DMS53 (cell line): Measurements from ENCODE around the gene PLAAT2.
A peak's percentile ranks its signal among the peaks of the same experiment; 100 is the strongest.
"Not testable (repeated sequence)": the region's sequence is repeated elsewhere in the genome, so short reads cannot be mapped to it uniquely, and the experiment has no call there.

Experiments used
- DNase-seq: peaks from one replicate; lab custom pipeline; 2025; lab: John Stamatoyannopoulos, UW

The PLAAT2 gene

DNA sequence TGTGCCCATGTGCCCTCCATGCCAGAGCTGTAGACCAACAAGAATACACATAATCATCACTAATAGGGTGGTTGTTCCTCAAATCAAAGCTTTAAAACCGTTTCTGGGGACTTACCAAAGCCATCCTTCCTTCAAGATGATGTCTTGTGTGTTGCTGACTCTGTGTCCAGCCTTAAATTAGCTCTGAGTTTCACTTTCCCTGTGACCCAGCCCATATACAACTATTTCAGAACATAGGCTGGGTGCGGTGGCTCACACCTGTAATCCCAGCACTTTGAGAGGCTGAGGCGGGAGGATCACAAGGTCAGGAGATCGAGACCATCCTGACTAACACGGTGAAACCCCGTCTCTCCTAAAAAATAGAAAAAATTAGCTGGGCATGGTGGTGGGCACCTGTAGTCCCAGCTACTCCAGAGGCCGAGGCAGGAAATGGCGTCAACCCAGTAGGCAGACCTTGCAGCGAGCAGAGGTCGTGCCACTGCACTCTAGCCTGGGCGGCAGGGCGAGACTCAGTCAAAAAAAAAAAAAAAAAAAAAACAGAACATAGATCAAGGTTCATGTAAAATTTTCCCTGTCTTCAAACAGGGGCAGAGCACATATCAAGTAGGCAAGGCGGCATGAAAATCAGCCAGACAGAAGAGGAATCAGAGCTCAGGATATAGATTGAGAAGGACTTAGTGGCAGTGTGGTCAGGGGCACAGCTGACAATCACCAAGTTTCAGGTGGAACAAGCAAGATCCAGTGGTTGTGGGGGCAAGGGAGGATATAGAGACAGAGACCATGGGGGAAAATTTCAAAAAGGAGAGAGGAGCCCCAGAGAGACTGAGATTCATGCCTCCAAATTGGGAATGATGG is at the start of gene PLAAT2:
Gene PLAAT2, minus strand, starts transcription at position 179 of the 855 bp plus-strand sequence. Its CDS starts 55 bp downstream, at position 124.
- no peak for DNase-seq

GRCh38 chr11:63612181-63612580 is 49.0 kb upstream of the PLAAT2 start:
- DNase-seq = no peak

DNA sequence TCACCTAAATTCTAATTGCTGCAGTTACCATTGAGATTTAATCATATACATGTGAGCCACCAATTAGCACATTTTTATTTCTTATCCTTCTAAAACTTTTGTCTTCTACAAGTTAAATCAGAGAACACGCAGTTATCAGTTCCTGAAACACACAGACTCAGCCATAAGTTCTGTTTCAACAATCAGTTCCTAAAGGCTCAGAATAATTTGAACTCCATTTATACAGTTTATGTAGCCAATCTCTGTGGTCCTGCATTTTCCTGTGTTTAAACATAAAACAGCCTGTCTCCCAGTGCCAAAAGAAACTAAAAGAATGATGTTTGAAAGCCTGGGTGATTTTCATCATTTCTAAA is 48.2 kb upstream of the PLAAT2 start:
- DNase-seq = no peak

DNA sequence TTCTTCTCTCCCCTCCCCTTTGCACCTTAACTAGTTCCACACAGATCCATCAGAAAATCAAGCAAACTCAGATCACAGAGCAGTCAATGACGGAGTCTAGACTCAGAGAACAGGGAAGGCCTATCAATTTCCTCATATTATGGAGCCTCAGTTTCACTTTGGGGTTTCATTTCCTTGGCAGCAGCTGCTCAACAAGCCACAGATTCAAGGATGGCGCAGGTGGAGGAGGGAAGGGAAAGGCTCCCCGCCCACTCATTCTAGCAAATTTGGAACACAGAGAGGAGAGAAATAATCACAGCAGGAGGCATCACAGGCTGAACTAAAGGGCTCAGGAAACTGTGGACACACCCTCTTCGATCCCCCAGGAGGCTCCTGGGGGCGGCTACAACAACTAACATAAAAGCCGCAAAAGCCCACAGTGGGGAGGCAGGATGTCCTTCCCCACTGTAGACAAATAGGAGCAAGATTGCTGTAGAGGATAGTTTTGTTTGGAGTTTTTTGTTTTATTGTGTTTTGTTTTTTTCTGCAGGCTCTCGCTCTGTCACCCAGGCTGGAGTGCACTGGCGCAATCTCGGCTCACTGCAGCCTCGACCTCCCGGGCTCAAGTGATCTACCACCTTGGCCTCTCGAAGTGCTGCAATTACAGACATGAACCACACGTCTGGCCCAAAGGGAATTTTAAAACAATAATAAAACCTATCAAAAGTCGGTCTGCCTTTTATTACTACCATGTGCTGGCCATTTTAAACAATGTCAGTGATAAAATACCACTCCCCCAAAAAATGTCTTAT is 47.6 kb upstream of the PLAAT2 start:
- DNase-seq = no peak

DNA sequence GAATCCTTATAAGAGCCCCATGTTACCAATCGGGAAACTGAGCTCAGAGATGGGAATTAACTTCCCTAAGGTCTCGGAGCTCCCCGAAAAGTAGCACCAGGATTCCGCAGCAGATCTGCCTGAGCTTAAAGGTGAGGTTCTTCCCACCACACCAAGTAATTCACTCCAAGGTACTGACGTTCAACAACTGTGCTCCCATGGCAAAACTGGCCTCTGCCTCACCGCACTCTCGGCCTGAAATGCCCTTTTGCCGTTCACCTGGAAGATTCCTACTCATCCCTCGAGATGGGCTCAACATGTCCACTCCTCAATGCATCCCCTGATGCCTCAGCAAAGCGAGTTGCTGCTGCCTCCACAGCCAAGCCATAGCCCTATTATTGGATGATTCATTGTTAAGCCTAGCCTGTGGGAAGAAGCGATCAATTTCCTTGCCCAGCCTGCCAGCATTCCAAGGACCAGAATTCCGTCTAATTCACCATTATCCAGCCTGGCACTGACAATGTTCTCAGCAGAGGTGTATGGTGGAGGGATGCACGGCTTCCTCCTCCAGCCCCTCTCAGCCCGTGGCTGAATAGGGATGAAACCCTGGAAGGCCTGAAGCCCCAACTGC is 46.9 kb upstream of the PLAAT2 start:
- DNase-seq = no peak

DNA sequence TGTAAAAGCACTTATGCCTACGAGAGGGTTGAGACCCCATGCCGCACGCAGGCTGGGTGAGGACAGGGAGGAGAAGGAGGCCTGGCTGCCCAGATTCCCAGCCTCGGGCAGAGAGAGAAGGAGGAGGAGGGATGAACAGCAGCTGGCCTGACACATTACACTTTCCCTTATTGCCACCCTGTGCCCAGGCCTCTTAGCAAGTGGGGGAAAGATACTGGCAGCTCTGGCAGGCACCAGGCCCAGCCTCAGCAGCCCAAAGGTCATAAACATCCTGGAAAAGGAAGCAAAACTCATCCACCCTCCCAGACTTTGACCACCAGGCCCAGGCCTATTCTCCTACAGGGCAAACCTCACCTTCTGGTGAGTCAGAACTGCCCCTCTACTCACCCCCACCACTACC is 46.4 kb upstream of the PLAAT2 start:
- no peak for DNase-seq

DNA sequence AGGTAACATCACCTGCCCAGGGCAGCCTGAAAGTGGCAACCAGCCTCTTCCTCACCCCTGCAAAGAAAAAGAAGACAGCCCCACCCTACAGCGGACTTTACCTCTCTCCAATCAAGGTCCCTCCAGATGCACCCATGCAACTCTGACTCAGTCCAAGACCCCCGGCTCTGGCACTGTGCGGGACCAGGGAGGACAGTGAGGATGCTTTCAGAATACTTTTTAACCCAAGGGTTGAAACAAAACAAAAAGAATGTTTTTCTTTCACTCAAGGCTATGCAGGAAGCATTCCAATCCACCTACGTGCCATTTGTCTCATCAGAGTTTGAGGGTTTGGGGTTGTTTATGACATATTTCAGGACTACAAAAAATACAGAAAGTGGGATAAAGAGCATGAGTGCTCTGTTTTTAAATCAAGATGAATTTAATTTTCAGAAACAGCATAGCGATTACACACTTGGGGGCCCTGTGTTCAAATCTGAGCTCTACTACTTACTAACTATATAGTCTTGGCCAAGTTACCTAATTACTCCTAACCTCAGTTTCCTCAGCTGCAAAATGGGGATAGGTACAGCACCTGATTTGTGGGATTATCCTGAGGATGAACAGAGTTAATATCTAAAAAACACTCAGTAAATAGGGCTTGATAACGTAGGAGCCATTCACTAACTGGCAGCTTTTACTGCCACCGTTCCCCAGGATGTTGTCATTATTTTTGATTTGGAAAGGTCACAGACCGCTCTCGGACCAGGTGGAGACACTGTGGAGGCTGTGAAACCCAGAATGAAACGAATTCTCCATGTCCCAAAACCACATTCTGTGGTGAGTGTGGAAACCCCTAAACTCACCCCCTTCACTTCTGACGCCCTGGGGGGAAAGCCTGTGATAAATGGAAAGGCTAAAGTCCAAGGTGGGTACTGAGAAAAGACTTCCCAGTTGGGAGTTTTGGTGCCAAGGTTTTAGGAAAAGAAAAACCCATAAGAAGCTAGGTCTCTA is 45.5 kb upstream of the PLAAT2 start:
- no peak for DNase-seq

GRCh38 chr11:63603180-63603518 is 40.0 kb upstream of the PLAAT2 start:
- DNase-seq = no peak

GRCh38 chr11:63602290-63603179 is 39.4 kb upstream of the PLAAT2 start:
- DNase-seq = not testable (repeated sequence)

DNA sequence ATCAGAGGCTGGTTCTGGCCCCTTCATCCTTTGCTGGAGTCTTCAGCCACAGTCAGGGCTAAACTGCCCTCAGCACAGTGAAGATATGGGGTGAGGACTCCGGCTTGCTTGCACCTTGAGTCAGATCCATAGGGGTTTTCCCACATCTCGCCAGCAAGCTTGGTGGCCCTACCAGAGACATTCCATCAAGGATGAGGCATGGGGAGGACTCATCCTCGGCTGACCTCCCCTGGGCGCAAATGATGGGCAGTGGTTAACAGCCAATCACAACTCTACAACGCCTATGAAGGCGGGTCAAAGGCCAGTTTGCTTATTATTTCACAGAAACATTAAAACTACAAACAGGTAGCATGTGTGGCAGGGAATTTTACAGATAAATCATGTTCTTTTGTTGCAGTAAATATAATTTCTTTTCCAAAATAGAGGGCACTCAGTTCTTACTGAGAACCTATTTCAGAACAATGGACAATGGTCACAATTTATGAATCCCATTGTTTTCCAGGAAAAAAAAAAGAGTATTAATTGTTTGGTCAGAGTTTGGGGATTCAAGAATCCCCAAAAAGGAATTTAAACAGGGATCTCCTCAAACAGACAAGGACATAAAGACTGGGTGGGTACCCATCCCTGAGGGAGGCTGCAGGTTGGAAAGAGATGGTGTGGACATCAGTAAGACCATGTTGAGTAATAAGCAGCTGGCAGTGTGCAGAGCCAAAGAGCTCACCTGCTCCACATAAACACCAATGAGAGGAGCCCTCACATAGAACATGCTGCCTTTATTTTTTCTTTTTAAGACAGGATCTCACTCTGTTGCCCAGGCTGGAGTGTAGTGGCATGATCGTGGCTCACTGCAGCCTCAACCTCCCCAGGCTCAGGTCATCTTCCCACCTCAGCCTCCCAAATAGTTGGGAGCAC is 36.3 kb upstream of the PLAAT2 start:
- DNase-seq = no peak

DNA sequence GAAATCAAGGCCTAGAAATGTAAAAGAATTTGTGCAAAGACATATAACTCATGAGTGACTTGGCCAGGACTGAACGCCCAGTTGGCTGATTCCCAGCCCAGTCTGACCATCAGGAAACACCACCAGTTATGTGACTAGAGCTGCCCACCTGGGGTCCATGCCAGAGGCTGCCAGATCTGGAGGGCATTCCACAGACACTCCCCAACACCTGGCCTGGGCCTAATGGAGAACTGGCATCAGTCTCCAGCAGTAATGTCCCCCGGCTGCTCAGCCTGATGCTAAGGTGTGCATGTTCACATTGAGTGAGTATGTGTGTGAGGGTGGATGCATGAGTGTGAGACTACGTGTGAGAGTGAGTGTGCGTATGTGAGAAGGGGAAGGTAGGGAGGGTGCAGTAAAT is 35.4 kb upstream of the PLAAT2 start:
- DNase-seq = no peak

- no peak for DNase-seq
Measured at GRCh38 chr11:63595296-63595695, 32.1 kb upstream of the PLAAT2 start.

DNA sequence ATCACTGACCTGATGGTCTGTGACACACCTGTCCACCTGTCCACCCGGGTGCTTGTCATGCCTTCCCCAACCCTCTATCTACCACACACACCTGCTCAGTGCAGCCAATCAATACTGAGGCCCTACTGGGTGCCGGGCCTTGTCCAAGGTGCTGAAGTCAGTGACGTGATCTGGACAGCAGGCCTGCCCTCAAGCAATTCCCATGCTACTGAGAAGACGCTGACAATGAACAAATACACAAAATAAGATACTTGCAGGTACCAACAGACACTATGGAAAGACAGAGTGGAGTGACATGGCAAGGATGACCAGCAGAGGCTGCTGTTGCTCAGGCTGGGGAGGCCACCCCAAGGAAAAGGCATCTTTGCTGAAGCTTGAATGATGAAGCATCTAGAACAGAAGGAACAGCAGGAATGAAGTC is 29.8 kb upstream of the PLAAT2 start:
- peak; percentile 57 for DNase-seq

DNA sequence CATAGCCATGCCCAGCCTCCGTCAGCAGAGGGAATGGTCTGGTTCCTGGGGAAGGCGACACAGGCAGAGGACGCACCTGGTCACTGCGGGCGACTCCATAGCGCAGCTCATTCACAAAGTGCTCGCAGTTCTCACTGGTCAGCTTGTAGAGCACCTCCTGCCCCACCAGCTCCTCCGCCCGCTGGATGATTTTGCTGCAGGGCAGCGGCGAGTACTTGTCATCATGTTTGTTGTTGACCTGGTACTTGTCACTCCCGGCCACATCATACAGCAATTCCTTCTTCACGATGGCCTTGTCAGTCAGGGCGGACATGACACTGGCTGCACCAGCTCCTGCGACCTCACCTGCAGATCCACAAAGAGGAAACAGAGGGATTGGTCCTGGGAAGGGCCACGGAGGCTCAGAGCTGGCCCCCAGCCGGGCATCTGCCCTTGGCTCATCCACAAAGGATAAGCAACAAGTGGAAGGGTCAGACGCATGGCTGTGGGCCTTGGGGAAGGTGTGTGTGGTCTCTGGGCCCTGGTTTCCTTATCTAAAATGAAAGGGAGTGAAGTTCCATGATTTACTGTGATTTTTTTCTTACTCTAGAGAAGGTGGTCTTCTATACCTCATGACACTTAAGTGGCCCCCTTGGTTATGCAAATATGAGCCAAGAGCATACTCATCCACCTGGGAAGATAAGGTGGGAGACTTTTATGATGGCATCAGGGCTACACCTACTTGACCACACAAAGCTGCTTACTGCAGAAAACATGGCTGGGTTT is 27.0 kb upstream of the PLAAT2 start:
- DNase-seq = no peak

DNA sequence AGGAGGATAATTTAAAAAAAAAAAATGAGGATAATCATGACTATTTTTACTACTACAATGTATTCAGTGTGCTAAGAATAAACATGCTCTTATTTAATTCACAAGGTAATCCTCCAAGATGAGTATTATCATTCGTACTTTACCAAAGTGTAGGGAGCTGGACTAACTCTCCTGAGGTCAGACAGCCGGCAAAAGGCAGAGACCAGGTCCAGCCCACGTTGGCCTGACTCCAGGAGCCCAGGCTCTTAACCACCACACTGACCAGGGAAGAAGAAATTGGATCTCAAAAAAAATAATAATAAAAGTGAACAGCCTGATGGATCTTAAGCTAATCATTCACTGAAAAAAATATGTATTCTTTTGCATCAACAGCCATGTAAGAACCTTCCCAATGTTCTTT is 25.8 kb upstream of the PLAAT2 start:
- DNase-seq = no peak

- DNase-seq = no peak
Measured at GRCh38 chr11:63586451-63587166, 23.4 kb upstream of the PLAAT2 start.

DNA sequence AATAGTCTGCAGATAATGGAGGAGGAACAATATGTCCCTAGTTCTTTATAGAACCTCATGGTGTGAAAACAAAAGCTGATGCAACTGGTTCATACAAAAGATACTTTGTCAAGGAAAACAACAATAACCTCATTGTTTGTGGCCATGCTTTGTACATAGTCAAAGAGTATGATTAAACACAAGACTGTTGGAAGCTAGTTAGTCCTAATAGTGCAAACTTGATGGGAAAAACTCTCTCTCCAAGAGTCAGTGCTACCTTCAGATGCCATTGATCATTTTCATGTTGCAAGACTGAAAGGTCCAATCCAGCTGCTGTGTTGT is 20.1 kb upstream of the PLAAT2 start:
- no peak for DNase-seq

DNA sequence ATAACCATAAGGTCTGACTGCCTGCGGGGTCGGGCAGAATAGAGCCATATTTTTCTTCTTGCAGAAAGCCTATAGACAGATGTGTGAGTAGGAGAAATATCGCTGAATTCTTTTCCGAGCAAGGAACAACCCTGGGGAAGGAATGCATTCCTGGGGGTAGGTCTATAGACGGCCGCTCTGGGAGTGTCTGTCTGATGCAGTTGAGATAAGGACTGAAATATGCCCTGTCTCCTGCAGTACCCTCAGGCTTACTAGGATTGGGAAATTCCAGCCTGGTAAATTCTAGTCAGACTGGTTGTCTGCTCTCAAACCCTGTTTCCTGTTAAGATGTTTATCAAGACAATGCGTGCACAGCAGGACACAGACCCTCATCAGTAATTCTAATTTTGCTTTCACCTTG is 18.0 kb upstream of the PLAAT2 start:
- DNase-seq = not testable (repeated sequence)
